IMR-90 (cell line): ENCODE measurements around the gene MAML3. TPM values are rescaled to one million over a fixed set of nuclear protein-coding genes. Genes with fewer than 3 reads are reported as not detected.

Source experiments
- ATAC-seq: fragments of 200-7000 bp; cut with Tn5 transposase; 2 replicates; pipeline ENCODE4 v1.9.1; 2020; ENCODE audit warnings: low read depth, mild to moderate bottlenecking, moderate library complexity
- BruUV-seq: library from RNA; stranded (reverse); fragments of 400-500 nt; replicated peaks from 2 replicates; lab custom pipeline; 2021; lab: Mats Ljungman, UMichigan
- CTCF ChIA-PET: fragments of 300-600 bp; formaldehyde crosslinking; extraction: SDS; loops from one replicate; lab custom pipeline; 2021; ENCODE audit warnings: antibody characterized with exemption; lab: Yijun Ruan, JAX
- POLR2A ChIA-PET: fragments of 300-600 bp; sonication (Branson Sonifier 250); formaldehyde crosslinking; loops from one replicate; lab custom pipeline; 2022; ENCODE audit warnings: antibody characterized with exemption; ENCODE audit not compliant: unreplicated experiment; lab: Charles Lee
- DNase-seq: peaks from one replicate; pipeline ENCODE4 v3.0.0; 2013
- H2AFZ ChIP-seq: replicated peaks from 2 replicates; pipeline ENCODE3; 2013; ENCODE audit warnings: low read length, mild to moderate bottlenecking; ENCODE audit not compliant: poor library complexity
- H2AK5ac ChIP-seq: 2 replicates; pipeline ENCODE4 v1.6.1; 2013; ENCODE audit warnings: low read depth, low read length, inconsistent platforms
- H2AK9ac ChIP-seq: replicated peaks from 2 replicates; pipeline ENCODE3; 2013; ENCODE audit warnings: mild to moderate bottlenecking, low read depth, low read length, moderate library complexity; ENCODE audit not compliant: poor library complexity
- H2BK120ac ChIP-seq: 2 replicates; pipeline ENCODE4 v1.6.1; 2013; ENCODE audit warnings: low read depth, low read length, inconsistent platforms
- H2BK15ac ChIP-seq: 3 replicates; pipeline ENCODE4 v1.6.1; 2013; ENCODE audit warnings: low read depth, low read length, inconsistent platforms
- H2BK20ac ChIP-seq: 2 replicates; pipeline ENCODE4 v1.6.1; 2013; ENCODE audit warnings: low read depth, mild to moderate bottlenecking, inconsistent platforms, low read length, moderate library complexity
- H2BK5ac ChIP-seq: 2 replicates; pipeline ENCODE4 v1.6.1; 2013; ENCODE audit warnings: mild to moderate bottlenecking, low read depth, low read length, inconsistent platforms; ENCODE audit not compliant: poor library complexity, severe bottlenecking
- H3K14ac ChIP-seq: replicated peaks from 2 replicates; pipeline ENCODE4 v1.6.1; 2013; ENCODE audit warnings: low read depth, low read length, inconsistent platforms
- H3K18ac ChIP-seq: 2 replicates; pipeline ENCODE4 v1.6.1; 2013; ENCODE audit warnings: low read depth, low read length, control low read depth
- H3K23ac ChIP-seq: 2 replicates; pipeline ENCODE4 v1.6.1; 2013; ENCODE audit warnings: low read depth, low read length, inconsistent platforms
- H3K27ac ChIP-seq: 2 replicates; pipeline ENCODE4 v1.5.1; 2013; ENCODE audit warnings: mild to moderate bottlenecking, control low read depth, low read length; ENCODE audit not compliant: insufficient read depth
- H3K27me3 ChIP-seq: 2 replicates; pipeline ENCODE4 v1.6.1; 2013; ENCODE audit warnings: low read length; ENCODE audit not compliant: control insufficient read depth, insufficient read depth
- H3K36me3 ChIP-seq: 2 replicates; pipeline ENCODE4 v1.6.1; 2013; ENCODE audit warnings: low read length, mixed read lengths; ENCODE audit not compliant: control insufficient read depth, insufficient read depth
- H3K4ac ChIP-seq: 2 replicates; pipeline ENCODE4 v1.6.1; 2013; ENCODE audit warnings: low read depth, low read length, inconsistent platforms
- H3K4me1 ChIP-seq: 2 replicates; pipeline ENCODE4 v1.6.1; 2013; ENCODE audit warnings: low read length, mixed read lengths; ENCODE audit not compliant: control insufficient read depth, insufficient read depth
- H3K4me2 ChIP-seq: 2 replicates; pipeline ENCODE4 v1.6.1; 2013; ENCODE audit warnings: low read depth, mild to moderate bottlenecking, control low read depth, low read length, moderate library complexity
- H3K4me3 ChIP-seq: 2 replicates; pipeline ENCODE4 v1.5.1; 2013; ENCODE audit warnings: low read depth, mild to moderate bottlenecking, control low read depth, low read length, moderate library complexity; ENCODE audit not compliant: insufficient read depth
- H3K56ac ChIP-seq: 2 replicates; pipeline ENCODE4 v1.6.1; 2013; ENCODE audit warnings: low read length, inconsistent platforms; ENCODE audit not compliant: insufficient read depth; ENCODE audit errors: extremely low read depth
- H3K79me1 ChIP-seq, 2 experiments: 2 replicates each; pipeline ENCODE4 v1.6.1; 2013; ENCODE audit warnings: low read length in 2 of 2, inconsistent platforms in 1 of 2, low read depth in 1 of 2
- H3K9ac ChIP-seq: 2 replicates; pipeline ENCODE4 v1.6.1; 2013; ENCODE audit warnings: low read depth, low read length, control low read depth
- H3K9me1 ChIP-seq: 2 replicates; pipeline ENCODE4 v1.6.1; 2013; ENCODE audit warnings: low read length, inconsistent platforms; ENCODE audit not compliant: insufficient read depth
- H3K9me3 ChIP-seq: 2 replicates; pipeline ENCODE4 v1.6.1; 2013; ENCODE audit warnings: low read length; ENCODE audit not compliant: control insufficient read depth, insufficient read depth
- H4K20me1 ChIP-seq: 2 replicates; pipeline ENCODE4 v1.6.1; 2013; ENCODE audit warnings: low read length, inconsistent platforms; ENCODE audit not compliant: insufficient read depth
- H4K5ac ChIP-seq: 2 replicates; pipeline ENCODE4 v1.6.1; 2013; ENCODE audit warnings: mild to moderate bottlenecking, low read depth, low read length, control low read depth
- H4K8ac ChIP-seq, 2 experiments: 2 replicates each; pipeline ENCODE4 v1.6.1; 2013; ENCODE audit warnings: low read depth in 2 of 2, low read length in 2 of 2, control low read depth in 1 of 2, inconsistent platforms in 1 of 2
- H4K91ac ChIP-seq: 2 replicates; pipeline ENCODE4 v1.6.1; 2013; ENCODE audit warnings: low read depth, low read length, inconsistent platforms; ENCODE audit not compliant: insufficient read depth
- BHLHE40 ChIP-seq: fragments of 150-350 bp; IDR thresholded peaks from 2 replicates; pipeline ENCODE4 v1.6.1; 2016; ENCODE audit warnings: mild to moderate bottlenecking, low read depth, low read length
- CEBPB ChIP-seq: IDR thresholded peaks from 2 replicates; pipeline ENCODE4 v1.6.1; 2012; ENCODE audit warnings: low read depth, low read length, improper control_type of control experiment
- CHD1 ChIP-seq: IDR thresholded peaks from 2 replicates; pipeline ENCODE4 v1.6.1; 2012; ENCODE audit warnings: low read depth, low read length, improper control_type of control experiment
- ELK1 ChIP-seq: fragments of 150-350 bp; IDR thresholded peaks from 2 replicates; pipeline ENCODE4 v1.6.1; 2016; ENCODE audit warnings: low read depth, mild to moderate bottlenecking, low read length, moderate library complexity, borderline replicate concordance
- FOS ChIP-seq: fragments of 150-350 bp; IDR thresholded peaks from 2 replicates; pipeline ENCODE4 v1.6.1; 2016; ENCODE audit warnings: low read depth, low read length
- MAFK ChIP-seq: IDR thresholded peaks from 2 replicates; pipeline ENCODE4 v1.6.1; 2012; ENCODE audit warnings: low read depth, low read length, improper control_type of control experiment
- MAZ ChIP-seq: IDR thresholded peaks from 2 replicates; pipeline ENCODE4 v1.6.1; 2012; ENCODE audit warnings: low read depth, mild to moderate bottlenecking, low read length, improper control_type of control experiment, moderate library complexity, borderline replicate concordance
- MXI1 ChIP-seq: IDR thresholded peaks from 2 replicates; pipeline ENCODE4 v1.6.1; 2012; ENCODE audit warnings: low read depth, mild to moderate bottlenecking, low read length, moderate library complexity, borderline replicate concordance
- NFE2L2 ChIP-seq: fragments of 150-350 bp; IDR thresholded peaks from 2 replicates; pipeline ENCODE4 v1.6.1; 2016; ENCODE audit warnings: low read depth, mild to moderate bottlenecking, low read length
- POLR2A ChIP-seq: IDR thresholded peaks from 2 replicates; pipeline ENCODE4 v1.6.1; 2012; ENCODE audit warnings: mild to moderate bottlenecking, low read depth, low read length
- RAD21 ChIP-seq: IDR thresholded peaks from 2 replicates; pipeline ENCODE4 v1.6.1; 2012; ENCODE audit warnings: low read length, improper control_type of control experiment
- RCOR1 ChIP-seq: IDR thresholded peaks from 2 replicates; pipeline ENCODE4 v1.6.1; 2012; ENCODE audit warnings: mild to moderate bottlenecking, low read length, improper control_type of control experiment; ENCODE audit not compliant: insufficient replicate concordance
- RFX5 ChIP-seq: IDR thresholded peaks from 2 replicates; pipeline ENCODE4 v1.8.0; 2012; ENCODE audit warnings: low read depth, mild to moderate bottlenecking, low read length, moderate library complexity
- SMC3 ChIP-seq: fragments of 150-350 bp; IDR thresholded peaks from 2 replicates; pipeline ENCODE4 v1.6.1; 2016; ENCODE audit warnings: low read depth, mild to moderate bottlenecking, antibody characterized with exemption, low read length, moderate library complexity
- USF2 ChIP-seq: fragments of 150-350 bp; IDR thresholded peaks from 2 replicates; pipeline ENCODE4 v1.6.1; 2017; ENCODE audit warnings: mild to moderate bottlenecking, antibody characterized with exemption, low read length, low read depth
- WGBS, 2 experiments: methylation state at CpG; one replicate each; pipeline versions ENCODE4 v1.1.5 to v1.1.7; 2013; ENCODE audit warnings: missing lambda C conversion rate in 2 of 2; ENCODE audit not compliant: insufficient read length in 1 of 2; ENCODE audit errors: extremely low coverage in 2 of 2; 5-methylcytosine and 5-hydroxymethylcytosine counted together
- dilution Hi-C: fragments of 300-500 bp; cut with HindIII; formaldehyde crosslinking; loops from one replicate; pipeline ENCODE4 v1.14.3; 2018; ENCODE audit warnings: low sequenced_read_pairs; ENCODE audit not compliant: unreplicated experiment
- in situ Hi-C: fragments of 300-500 bp; cut with MboI; formaldehyde crosslinking; loops from 3 replicates; pipeline ENCODE4 v1.14.3; 2019; ENCODE audit warnings: low sequenced_read_pairs, inconsistent platforms, mixed read lengths
- intact Hi-C: fragments of 100-400 bp; cut with micrococcal nuclease; formaldehyde crosslinking; loops from 2 replicates; pipeline ENCODE4 v1.10.0; 2022
- polyA plus RNA-seq, 3 experiments: library from polyadenylated mRNA; depleted of rRNA; stranded (reverse); fragments of >200 nt; gene quantifications; 2 replicates each; pipeline ENCODE4 v1.2.3, GENCODE V29; 2012; ENCODE audit warnings: low replicate concordance in 1 of 3
- total RNA-seq: library from RNA; depleted of rRNA; stranded (reverse); fragments of >200 nt; gene quantifications from 2 replicates; pipeline ENCODE4 v1.2.3, GENCODE V29; 2012
- TF ChIP-seq, protein P1 (sequence below): conservative IDR thresholded peaks from 2 replicates; pipeline ENCODE4 v1.5.1; 2012; ENCODE audit warnings: mild to moderate bottlenecking, low read depth, low read length, improper control_type of control experiment

MAML3 gene
- total and polyA plus RNA-seq, 2 of the 4 experiments (the other 2 are of a cell fraction): 0.90 to 1.7 TPM

DNA sequence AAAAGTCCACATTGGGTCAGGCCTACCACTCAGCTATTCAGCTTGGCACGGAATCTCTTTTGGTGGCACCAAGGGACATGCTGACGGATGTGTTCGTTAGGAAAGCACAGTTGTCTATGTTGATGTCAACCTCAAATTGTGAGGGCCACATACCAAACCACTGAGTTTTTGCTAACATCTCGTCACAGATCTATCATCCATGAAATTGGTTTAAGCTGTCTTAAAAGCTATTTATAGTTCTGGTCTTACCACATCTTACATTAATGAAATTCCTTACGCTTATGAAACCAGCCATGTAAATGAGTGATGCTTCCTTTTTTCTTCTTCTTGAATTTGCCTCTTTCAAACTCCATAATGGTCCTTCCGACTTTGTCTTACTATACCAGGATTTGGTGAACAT, 386.8 kb downstream of the MAML3 start:
- H3K9me3 ChIP-seq: no peaks in the 10 kb centered on the region
- dilution Hi-C loops (no loop called here), intact Hi-C loops (no loop called here), in situ Hi-C loops (no loop called here)
- H3K36me3 ChIP-seq: no peaks in the 10 kb centered on the region
- H2BK15ac ChIP-seq: no peak overlapping the region
- CTCF ChIA-PET: no interaction called here
- H3K4me1 ChIP-seq: 0 out of 2 replicates have a peak, but pooled peaks cover 1% of the 10 kb centered on the region
- no peak overlapping the region for H2AFZ ChIP-seq
- TF ChIP-seq MAZ (no peak), RFX5 (no peak), USF2 (no peak), CHD1 (no peak), NFE2L2 (no peak), SMC3 (no peak), RAD21 (no peak), FOS (no peak), RCOR1 (no peak), POLR2A (no peak), MAFK (no peak), BHLHE40 (no peak), CEBPB (no peak), ELK1 (no peak), MXI1 (no peak)
- TF ChIP-seq, protein P1, sequence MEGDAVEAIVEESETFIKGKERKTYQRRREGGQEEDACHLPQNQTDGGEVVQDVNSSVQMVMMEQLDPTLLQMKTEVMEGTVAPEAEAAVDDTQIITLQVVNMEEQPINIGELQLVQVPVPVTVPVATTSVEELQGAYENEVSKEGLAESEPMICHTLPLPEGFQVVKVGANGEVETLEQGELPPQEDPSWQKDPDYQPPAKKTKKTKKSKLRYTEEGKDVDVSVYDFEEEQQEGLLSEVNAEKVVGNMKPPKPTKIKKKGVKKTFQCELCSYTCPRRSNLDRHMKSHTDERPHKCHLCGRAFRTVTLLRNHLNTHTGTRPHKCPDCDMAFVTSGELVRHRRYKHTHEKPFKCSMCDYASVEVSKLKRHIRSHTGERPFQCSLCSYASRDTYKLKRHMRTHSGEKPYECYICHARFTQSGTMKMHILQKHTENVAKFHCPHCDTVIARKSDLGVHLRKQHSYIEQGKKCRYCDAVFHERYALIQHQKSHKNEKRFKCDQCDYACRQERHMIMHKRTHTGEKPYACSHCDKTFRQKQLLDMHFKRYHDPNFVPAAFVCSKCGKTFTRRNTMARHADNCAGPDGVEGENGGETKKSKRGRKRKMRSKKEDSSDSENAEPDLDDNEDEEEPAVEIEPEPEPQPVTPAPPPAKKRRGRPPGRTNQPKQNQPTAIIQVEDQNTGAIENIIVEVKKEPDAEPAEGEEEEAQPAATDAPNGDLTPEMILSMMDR: no peak
- no peak overlapping the region for H3K23ac ChIP-seq
- H2BK5ac ChIP-seq: no peak overlapping the region
- DNase-seq: no peak
- H4K8ac ChIP-seq: no peak overlapping the region
- H2AK9ac ChIP-seq: no peak overlapping the region
- no peak overlapping the region for H3K4me3 ChIP-seq
- H3K56ac ChIP-seq: no peak overlapping the region
- H3K27ac ChIP-seq: no peak overlapping the region
- no peak overlapping the region for H4K5ac ChIP-seq
- POLR2A ChIA-PET: no interaction called here
- no peak overlapping the region for H3K18ac ChIP-seq
- H2AK5ac ChIP-seq: no peak overlapping the region
- BruUV-seq: no TSS peak
- no peak overlapping the region for H3K14ac ChIP-seq
- H3K27me3 ChIP-seq: no peaks in the 10 kb centered on the region
- no peak for ATAC-seq
- H4K91ac ChIP-seq: no peak overlapping the region
- no peak overlapping the region for H3K9ac ChIP-seq
- H2BK120ac ChIP-seq: no peak overlapping the region
- H3K4ac ChIP-seq: no peak overlapping the region
- no peak overlapping the region for H2BK20ac ChIP-seq
- no peak overlapping the region for H3K4me2 ChIP-seq
- H3K79me1 ChIP-seq: no peaks in the 10 kb centered on the region; a peak in 1 of 4 replicates
- no peaks in the 10 kb centered on the region for H4K20me1 ChIP-seq
- WGBS, 2 experiments: 80% methylated on average over 1 of the region's 6 CpGs; no CpG with 5 or more reads in 1 of the 2 experiments
- H3K9me1 ChIP-seq: no peaks in the 10 kb centered on the region
